GM13976 (cell line): ENCODE measurements around the gene GDAP1L1.

Experiments
- DNase-seq: peaks from one replicate; pipeline ENCODE4 v3.0.0; 2012; ENCODE audit warnings: low spot score
- CTCF ChIP-seq: IDR thresholded peaks from 2 replicates; pipeline ENCODE4 v1.5.1; 2012; ENCODE audit warnings: borderline replicate concordance, mild to moderate bottlenecking; ENCODE audit not compliant: insufficient read depth; ENCODE audit errors: extremely low read depth, missing control alignments, control extremely low read depth
- in situ Hi-C: fragments of 300-500 bp; cut with MboI; formaldehyde crosslinking; loops from one replicate; pipeline ENCODE4 v1.12.0; 2022; ENCODE audit warnings: low sequenced_read_pairs, mixed read lengths, inconsistent platforms; ENCODE audit not compliant: unreplicated experiment

GDAP1L1 gene

GRCh38 chr20:44204156-44204831, 42.8 kb upstream of the GDAP1L1 start:
- no peak for TF ChIP-seq CTCF
- no peak for DNase-seq
- in situ Hi-C loops: no loop called here

GRCh38 chr20:44204832-44205215, 42.3 kb upstream of the GDAP1L1 start:
- no peak for DNase-seq
- no peak for TF ChIP-seq CTCF
- in situ Hi-C loops: no loop called here

GRCh38 chr20:44206132-44206531, 41.0 kb upstream of the GDAP1L1 start:
- TF ChIP-seq CTCF: no peak
- DNase-seq: no peak
- in situ Hi-C loops: no loop called here

- in situ Hi-C loops: no loop called here
- no peak for TF ChIP-seq CTCF
- DNase-seq: no peak
Measured at GRCh38 chr20:44207126-44207723, 39.9 kb upstream of the GDAP1L1 start.

GRCh38 chr20:44208165-44208564, 38.9 kb upstream of the GDAP1L1 start:
- in situ Hi-C loops: no loop called here
- DNase-seq: no peak
- TF ChIP-seq CTCF: no peak

- in situ Hi-C loops: no loop called here
- TF ChIP-seq CTCF: no peak
- no peak for DNase-seq
Measured at GRCh38 chr20:44208770-44209169, 38.3 kb upstream of the GDAP1L1 start.
